Lower lobe of right lung (tissue), 2 donors: ENCODE data around the gene FAM219B. TPM values are rescaled to one million over a fixed set of nuclear protein-coding genes. Genes with fewer than 3 reads are reported as not detected.

ENCODE experiments used
- ATAC-seq, 2 donors: fragments of 200-7000 bp; cut with Tn5 transposase; one replicate each; pipeline ENCODE4 v1.9.1; 2020 to 2022; ENCODE audit warnings: mild to moderate bottlenecking in 2 of 2, moderate library complexity in 2 of 2
- DNase-seq: peaks from one replicate; pipeline ENCODE4 v3.0.0-alpha.2; 2020
- H3K27ac ChIP-seq: fragments of 200-600 bp; one replicate; pipeline ENCODE4 v1.8.0; 2022
- H3K27me3 ChIP-seq: fragments of 200-600 bp; one replicate; pipeline ENCODE4 v1.8.0; 2022; ENCODE audit warnings: low read depth
- H3K36me3 ChIP-seq: fragments of 200-600 bp; one replicate; pipeline ENCODE4 v1.8.0; 2022; ENCODE audit warnings: mild to moderate bottlenecking
- H3K4me1 ChIP-seq: fragments of 200-600 bp; one replicate; pipeline ENCODE4 v1.8.0; 2022
- H3K4me3 ChIP-seq: fragments of 200-600 bp; one replicate; pipeline ENCODE4 v1.8.0; 2022; ENCODE audit warnings: mild to moderate bottlenecking
- H3K9me3 ChIP-seq: fragments of 200-600 bp; one replicate; pipeline ENCODE4 v1.8.0; 2022
- intact Hi-C: fragments of 100-400 bp; cut with DNase I; formaldehyde crosslinking; loops from one replicate; pipeline ENCODE4 v1.11.0; 2022
- total RNA-seq: library from RNA; stranded (reverse); fragmentation: NEBNext Ultra II Directional; extraction: Animal tissue kit (Norgen Biotek cat#: 25700); gene quantifications from one replicate; pipeline ENCODE4 v1.2.1, GENCODE V29; 2021
- TF ChIP-seq, protein P1 (sequence below): fragments of 200-600 bp; IDR thresholded peaks from one replicate; pipeline ENCODE4 v1.8.0; 2022; ENCODE audit warnings: antibody characterized with exemption, mild to moderate bottlenecking
- donor health status: DM: no; HTN: yes; CAD: no; lungs with severe emphysema.

Gene FAM219B
- total RNA-seq, 1 donor from 2014 or later = 92.2 TPM

DNA sequence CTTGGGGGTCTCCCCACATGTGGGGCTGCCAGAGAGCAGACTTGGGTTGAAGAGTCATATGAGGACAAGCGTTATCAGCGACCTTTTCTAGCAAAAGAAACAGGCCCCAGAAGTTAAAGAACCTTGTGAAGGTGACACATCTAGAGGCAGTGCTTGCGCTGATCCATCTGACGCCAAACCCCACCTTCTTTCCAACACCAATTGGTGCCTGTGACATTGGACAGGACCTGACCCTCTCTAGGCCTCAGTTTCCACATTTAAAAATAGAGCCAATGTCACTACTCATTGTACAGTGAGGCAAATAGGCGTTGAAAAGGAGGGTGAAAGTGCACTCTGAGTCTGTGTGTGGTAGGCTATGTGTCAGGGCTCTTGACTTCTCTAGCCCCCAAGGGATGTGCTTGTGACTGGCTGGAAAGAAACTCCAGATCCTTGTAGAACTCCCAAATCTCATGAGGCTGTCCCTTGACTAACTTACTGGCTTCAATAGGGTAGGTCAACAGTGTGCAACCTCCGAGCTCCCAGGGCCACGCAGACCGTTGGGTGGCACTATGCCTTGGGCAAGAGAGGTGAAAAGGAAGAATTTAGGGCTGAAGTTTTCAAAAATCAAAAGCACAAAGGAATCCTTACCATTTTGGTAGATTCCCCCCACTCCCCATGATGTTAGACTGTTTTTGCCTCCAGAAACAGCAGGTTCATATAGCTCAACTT is 666 bp upstream of the FAM219B start:
- intact Hi-C loops = no loop called here
- Histone ChIP-seq H3K27me3 (no peaks in the 10 kb centered on the region), H3K4me1 (peaks cover 31% of the 10 kb centered on the region), H3K4me3 (peak overlapping the region; percentile 98), H3K27ac (peak overlapping the region; percentile 95), H3K36me3 (peaks cover 26% of the 10 kb centered on the region), H3K9me3 (no peaks in the 10 kb centered on the region)
- TF ChIP-seq, protein P1, sequence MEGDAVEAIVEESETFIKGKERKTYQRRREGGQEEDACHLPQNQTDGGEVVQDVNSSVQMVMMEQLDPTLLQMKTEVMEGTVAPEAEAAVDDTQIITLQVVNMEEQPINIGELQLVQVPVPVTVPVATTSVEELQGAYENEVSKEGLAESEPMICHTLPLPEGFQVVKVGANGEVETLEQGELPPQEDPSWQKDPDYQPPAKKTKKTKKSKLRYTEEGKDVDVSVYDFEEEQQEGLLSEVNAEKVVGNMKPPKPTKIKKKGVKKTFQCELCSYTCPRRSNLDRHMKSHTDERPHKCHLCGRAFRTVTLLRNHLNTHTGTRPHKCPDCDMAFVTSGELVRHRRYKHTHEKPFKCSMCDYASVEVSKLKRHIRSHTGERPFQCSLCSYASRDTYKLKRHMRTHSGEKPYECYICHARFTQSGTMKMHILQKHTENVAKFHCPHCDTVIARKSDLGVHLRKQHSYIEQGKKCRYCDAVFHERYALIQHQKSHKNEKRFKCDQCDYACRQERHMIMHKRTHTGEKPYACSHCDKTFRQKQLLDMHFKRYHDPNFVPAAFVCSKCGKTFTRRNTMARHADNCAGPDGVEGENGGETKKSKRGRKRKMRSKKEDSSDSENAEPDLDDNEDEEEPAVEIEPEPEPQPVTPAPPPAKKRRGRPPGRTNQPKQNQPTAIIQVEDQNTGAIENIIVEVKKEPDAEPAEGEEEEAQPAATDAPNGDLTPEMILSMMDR = no peak
- DNase-seq (no peak), ATAC-seq (peak; percentile 7 to 45)

DNA sequence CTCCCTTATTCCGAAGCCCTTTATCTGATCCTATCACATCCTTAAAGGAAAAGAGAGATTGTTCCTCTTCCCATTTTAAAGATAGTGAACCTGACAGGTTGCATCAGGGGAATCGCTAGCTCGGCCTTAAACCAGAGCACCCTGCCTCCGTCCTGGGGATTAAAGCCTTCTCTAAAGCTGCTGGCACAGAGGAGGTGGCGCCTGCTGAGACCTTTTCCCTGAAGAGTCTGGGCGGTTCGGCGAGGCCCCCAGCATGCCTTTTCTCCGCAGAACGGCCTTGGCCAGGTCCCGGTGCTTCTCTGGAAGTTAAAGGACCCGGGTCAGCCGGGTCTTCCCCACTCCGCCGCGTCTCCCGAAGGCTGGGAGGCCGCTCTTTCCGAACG is 593 bp downstream of the FAM219B start:
- H3K4me1 ChIP-seq = peaks cover 44% of the 10 kb centered on the region
- intact Hi-C loops = no loop called here
- ATAC-seq (peak; percentile 46 to 61), DNase-seq (peak; percentile 61)
- TF ChIP-seq, protein P1 = no peak
- H3K4me3 ChIP-seq = peak overlapping the region; percentile 98
- peak overlapping the region; percentile 95 for H3K27ac ChIP-seq
- peaks cover 38% of the 10 kb centered on the region for H3K36me3 ChIP-seq
- H3K27me3 ChIP-seq = no peaks in the 10 kb centered on the region
- H3K9me3 ChIP-seq = no peaks in the 10 kb centered on the region

DNA sequence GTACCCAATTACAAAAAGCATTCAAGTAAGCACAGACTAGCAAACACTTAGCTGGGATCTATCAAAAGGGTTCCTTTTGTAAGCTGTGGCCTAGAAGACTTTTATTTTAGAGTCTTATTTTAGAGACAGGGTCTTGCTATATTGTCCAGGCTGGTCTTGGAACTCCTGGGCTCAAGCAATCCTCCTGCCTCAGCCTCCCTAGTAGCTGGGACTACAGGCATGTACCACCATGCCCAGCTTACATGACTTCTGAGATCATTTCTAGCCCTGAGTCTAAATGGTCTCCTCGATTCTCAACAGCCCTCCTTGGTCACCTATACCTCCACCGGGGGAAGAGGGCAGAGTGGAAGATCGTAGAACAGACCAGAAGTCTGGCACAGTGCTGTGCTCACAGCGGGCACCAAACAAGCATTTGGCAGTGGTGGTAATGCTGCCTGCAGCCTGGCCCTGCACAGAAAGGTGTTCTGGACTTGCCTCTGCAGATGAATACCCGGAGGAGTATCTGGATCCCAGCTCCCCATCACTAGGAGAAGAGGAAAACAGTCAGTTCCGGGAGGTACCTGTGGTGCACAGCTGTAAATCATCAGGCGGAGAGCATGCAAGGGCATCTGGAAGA is 2.4 kb downstream of the FAM219B start:
- Histone ChIP-seq H3K4me3 (no peak overlapping the region), H3K27ac (no peak overlapping the region), H3K27me3 (no peaks in the 10 kb centered on the region), H3K9me3 (no peaks in the 10 kb centered on the region), H3K36me3 (peaks cover 56% of the 10 kb centered on the region), H3K4me1 (peaks cover 44% of the 10 kb centered on the region)
- intact Hi-C loops = no loop called here
- DNase-seq (no peak), ATAC-seq (no peak)
- TF ChIP-seq, protein P1 = no peak

DNA sequence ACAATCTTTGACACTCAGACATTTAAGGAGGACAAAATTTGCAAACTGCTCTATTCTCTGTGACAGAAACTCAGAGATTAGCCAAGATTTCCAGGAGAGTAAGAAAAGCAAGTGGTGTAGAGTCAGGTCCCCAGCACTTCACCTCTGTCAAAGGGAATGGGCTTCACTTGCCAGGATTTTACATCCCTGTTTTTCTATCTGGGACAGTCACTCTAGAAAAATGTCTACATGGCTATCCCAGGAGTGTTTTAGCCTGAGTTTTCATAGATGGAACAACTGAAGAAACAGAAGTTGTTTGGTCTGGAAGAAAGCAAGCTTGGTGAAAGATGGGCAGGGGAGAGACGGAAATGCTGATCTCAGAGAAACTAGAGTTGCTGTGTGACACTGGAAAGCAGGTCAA is 3.0 kb downstream of the FAM219B start:
- ATAC-seq = no peak
- intact Hi-C loops = no loop called here
- Histone ChIP-seq H3K4me1 (peaks cover 44% of the 10 kb centered on the region), H3K27ac (no peak overlapping the region), H3K27me3 (no peaks in the 10 kb centered on the region), H3K4me3 (no peak overlapping the region), H3K36me3 (peaks cover 60% of the 10 kb centered on the region), H3K9me3 (no peaks in the 10 kb centered on the region)
- no peak for DNase-seq
- TF ChIP-seq, protein P1 = no peak

DNA sequence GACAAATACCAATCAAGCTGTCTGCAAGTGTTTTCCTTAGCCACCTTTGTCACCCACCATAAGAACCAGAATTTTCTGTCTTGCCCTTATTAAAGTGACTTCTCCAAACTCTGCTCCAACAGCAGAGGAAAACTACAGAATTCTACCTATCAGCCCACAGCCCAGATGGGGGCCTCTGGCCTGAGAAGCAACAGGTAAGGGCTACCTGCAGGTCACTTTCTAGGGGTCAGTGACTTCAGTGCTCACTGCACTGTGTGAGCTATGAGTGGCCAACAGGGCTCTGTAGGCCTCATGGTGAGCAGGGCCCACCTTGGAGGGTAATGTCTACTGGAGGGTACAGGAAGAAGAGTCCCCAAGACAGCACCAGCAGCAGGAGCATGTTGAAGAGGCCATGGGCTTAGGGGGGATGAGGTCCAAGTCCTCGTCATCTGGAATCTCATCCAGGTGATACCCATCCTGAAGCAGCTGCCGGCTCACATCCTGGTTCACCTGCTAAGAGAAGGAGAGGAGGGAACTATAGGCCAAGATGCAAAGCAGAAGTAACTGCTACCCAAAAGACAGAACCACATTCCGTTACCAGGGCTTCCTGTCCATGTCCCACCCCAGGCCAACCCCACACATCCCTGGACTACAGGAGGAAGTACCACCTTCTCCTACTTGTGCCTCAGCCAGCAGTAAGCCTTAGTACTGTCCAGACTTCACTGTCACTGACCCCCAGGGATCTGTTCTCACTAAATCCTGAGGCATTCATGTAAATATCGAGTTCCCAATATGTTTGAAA is 4.2 kb downstream of the FAM219B start:
- Histone ChIP-seq H3K27me3 (no peaks in the 10 kb centered on the region), H3K4me3 (no peak overlapping the region), H3K36me3 (peaks cover 71% of the 10 kb centered on the region), H3K4me1 (peaks cover 41% of the 10 kb centered on the region), H3K9me3 (no peaks in the 10 kb centered on the region), H3K27ac (peak overlapping the region; percentile 8)
- DNase-seq = no peak
- TF ChIP-seq, protein P1 = no peak
- intact Hi-C loops = no loop called here
- no peak for ATAC-seq
